GM18858 (cell line): ENCODE results near the gene GALNT14.

Source experiments
- ATAC-seq: cut with Tn5 transposase; IDR thresholded peaks from one replicate; pipeline ENCODE4 v1.9.1; 2021; ENCODE audit not compliant: unreplicated experiment

The GALNT14 gene

DNA sequence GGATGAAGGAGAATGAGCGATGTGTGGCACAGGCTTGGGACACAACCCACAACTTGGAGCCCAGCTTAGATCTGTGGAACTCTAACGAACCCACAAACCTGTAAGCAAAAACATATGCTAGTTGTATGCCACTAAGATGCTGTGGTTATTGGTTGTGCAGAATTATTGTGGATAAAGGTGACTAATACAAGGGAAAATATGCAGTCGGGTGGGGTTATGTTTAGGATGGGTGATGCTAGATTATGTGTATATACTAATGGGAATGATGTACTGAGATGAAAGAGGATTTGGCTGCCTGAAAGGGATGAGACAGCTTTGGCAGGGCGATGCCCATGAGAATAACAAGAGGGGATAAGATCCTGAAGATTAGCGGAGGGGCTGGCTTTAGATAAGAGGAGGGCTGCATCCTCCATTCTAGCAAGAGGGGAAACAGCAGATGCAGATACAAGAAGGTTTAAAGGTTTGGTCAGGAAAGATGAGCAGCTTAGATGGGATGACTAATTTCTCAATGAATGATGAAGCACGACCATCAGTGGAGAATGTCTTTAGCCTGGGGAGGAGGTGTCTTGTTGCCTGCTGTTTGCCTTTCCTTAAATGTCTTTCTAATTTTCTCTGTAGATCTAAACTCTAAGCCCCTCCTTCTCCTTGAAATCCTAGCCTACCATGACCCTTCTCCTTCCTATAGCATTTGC lies 49.6 kb downstream of the GALNT14 start:
- ATAC-seq: no peak

DNA sequence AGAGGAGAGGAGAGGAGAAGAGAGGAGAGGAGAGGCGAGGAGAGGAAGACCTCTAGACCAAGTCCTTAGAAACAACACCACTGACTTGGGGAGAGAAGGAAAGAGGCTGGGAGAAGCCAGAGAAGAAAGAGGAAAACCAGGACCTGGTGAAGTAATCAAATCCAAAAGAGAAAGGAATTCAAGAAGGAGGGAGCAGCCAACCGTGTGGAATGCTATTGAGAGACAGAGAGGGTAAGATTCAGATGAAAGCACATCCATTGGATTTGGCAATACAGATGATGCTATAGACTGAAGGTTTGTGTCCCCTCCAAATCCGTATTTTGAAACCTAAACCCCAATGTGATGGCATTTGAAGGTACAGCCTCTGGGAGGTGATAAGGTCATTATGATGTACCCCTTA lies 50.7 kb downstream of the GALNT14 start:
- ATAC-seq: no peak

DNA sequence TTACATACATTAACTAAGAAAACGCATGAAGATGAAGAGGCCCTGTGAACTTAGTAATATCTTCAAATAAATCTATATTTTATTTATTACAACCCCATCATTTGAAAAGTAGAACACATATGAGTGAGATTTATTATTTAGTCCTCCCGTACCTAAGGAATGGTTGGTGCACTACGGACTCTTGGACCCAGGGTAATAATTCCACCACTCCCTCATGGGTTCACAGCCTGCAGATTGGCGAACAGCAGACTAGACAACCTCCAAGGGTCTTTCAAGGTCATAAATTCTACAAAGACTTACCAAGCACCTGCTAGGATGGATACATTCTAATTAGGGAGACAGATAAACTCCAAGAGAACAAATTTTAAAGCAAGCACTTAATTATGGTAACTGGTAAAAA lies 51.6 kb downstream of the GALNT14 start:
- no peak for ATAC-seq

DNA sequence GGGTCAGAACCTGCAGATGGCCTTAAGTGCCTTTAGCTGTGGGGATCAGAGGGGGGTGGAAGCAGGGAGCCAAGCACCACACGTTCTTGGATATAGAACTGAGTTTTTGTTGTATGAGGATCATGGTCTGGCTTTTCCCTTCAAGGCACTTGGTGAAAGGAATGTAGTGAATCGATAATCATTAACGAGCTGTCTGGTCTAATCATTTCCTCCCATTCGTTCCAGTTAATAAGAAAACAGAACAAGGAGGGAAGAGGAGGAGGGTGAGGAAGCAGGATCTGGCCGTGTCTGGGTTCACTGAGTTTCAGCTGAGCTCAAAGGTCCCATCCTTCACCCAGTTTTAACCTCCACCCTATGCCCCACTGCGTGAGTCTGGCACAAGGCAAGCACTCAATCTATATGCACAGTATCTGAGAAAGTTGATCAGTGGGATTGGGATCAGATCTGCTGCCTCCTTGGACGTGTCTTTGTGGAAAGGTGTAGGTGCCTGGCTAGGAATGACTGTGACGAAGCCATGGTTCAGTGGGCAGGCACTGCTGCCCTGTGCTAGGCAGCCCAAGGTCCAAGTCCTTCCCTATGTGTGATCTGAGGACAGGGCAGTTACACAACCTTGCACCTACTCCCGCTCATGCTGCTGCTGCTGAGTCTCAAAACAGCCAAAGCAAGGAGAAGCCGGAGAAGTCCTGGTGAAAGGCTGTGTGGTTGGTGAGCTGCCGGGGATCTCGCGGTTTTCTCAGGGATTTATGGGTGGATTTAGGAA lies 54.8 kb downstream of the GALNT14 start:
- no peak for ATAC-seq

DNA sequence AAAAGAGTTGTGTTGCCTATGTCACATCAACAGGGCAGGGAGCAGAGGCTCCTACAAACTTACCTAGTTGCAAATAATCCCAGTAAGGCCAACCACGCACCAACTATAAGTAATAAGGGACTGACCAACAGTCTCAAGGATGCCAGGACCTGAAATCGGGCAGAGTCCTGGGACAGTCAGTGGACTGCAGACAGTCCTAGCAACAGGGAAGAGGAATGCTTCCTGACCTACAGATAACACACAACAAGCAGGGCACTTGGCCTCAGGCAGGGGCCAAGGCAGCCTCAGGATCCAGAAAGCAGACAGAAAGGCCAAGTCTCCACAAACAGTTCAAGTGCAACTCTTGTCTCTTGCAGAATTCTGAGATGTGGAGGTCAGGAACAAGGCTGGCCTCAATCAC lies 56.2 kb downstream of the GALNT14 start:
- ATAC-seq: no peak

DNA sequence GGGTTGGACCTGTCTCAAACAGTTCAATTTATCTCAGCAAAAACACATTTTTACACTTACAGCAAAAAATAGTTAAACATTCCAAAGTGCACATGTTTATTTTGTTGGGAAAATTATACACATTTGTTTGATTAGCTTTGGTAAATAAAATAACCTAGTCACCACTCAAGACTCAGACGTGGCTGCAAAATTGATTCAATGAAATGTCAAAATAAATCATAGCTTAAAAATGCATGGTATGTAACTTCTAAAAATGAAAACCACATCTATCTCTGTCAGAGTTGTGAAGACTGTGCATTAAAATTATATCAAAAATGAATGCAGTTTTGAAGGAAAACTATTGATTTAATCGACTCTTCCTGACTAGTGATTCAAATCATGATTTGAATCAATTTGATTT lies 56.7 kb downstream of the GALNT14 start:
- ATAC-seq: no peak

DNA sequence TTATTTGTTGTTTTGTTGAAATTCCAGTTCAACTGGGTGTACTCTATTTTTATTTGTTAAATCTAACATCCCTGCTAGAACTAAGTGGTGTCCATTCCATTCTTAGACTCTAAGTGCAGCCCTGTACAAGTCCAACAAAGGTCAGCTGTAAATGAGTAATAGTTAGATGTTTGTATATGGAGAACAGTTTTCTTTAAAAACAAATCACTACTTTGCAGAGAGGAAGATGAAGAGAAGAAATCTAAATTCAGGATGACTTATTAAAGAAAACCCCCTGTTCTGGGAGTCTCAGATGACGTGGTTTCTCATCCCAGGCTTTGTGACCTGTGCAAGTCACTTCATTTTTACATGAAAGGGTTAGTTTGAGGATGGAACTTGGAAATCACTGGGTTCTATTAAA lies 57.9 kb downstream of the GALNT14 start:
- no peak for ATAC-seq

DNA sequence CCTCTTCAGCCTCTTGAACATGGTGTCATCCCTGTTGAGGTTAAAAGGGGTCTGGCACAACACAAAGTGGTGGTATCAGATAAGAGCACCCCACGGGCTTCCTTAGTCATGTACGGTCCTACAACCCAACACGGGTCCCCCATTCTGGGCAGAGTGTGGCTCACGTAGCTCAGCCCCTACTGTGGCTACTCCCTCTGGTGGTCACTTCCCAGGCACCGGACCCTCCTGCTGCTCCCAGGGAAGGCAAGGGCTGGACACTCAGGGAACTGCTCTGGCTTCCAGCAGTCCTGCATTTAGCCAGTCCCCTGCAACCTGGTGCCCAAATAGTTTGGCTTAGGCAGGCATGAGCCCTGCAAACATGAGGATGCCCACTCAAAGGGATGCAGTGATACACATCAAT lies 58.6 kb downstream of the GALNT14 start:
- no peak for ATAC-seq

DNA sequence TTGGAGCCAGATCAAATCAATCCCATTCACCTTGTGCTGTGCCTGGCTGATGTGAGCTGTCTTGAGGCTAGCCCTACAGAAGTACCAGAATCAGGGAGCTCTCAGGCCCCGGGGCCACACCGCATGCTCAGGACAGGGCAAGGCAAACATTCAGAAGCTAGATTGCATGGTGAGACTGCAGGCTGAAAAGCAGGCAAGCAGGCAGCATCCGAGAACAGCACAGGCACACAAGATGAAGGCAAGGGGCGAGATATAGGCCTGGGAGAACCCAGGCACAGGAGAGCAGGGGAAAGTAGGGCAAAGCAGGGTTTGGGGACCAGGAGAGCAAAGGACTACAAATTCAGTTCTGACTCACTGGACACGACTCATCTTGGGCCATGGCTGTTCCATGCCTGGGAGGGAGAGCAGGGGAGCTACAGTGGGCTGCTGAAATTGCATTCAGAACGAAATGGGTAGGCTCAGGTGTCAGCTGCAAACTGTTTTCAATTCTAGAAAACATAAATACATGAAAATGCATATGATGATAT lies 59.6 kb downstream of the GALNT14 start:
- ATAC-seq: no peak

DNA sequence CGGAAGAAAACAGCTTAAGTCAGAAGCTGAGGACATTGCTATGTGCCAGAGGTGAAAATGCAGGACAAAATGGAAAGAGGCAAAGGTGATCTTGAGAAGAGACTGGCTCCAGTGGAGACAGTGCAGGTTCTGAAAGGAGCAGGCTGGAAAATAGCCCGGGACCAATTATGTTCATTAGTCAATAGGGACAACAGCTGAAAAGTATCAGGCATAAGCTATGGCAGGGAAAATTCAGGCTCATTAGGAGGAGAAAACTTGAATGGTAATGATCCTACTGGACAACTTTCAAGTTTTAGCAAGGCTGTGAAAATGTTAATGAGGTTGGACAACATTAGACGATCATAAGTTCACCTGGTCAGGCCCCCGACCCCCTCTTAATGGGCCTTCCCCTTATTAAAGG lies 60.2 kb downstream of the GALNT14 start:
- no peak for ATAC-seq

DNA sequence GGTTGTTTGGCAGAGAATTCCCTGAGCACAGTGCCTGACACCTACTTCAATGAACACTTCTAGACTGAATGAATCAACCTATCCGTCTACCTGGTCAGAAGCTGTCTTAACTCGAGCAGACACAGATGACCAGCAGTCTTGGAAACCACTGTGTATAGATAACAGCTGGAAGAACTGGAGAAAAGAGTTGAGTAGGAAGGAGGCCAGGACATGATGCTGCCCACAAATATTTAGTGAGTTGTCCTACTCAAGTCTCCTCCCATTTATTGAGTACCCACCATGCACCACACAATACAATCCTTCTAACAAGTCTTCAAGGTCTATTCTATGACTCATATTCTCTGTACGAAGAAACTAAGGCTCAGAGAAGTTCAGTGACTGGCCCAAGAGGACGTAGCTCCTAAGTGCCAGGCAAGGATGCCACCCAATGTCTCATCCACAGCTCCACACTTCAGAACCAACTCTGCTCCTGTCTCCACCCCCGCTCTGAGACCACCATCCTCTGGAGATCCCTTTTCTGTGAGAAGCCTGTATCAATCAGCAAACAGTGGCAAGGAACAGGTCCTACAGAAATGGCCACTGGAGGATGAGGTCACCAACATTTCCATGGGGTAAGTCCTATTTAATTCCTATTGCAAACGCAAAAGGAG lies 62.2 kb downstream of the GALNT14 start:
- no peak for ATAC-seq

DNA sequence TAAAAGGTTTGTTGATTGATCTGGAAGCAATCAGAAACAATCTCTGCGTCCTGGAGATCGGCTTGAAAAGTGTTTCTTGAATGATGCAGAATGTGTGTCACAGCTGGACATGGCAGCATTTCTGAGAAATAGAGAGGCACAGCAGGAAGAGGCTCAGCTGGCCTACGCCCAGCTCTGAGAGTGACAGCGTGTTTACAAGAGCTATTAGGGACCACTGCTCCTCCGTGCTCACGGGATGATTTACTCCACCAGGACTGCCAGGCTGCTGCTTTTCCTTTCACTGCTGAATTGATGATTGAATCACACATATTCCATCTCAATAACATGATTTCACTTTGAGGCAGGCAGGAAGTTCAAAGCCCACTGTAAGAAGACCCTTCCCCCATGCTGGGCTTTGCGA lies 62.8 kb downstream of the GALNT14 start:
- ATAC-seq: no peak

DNA sequence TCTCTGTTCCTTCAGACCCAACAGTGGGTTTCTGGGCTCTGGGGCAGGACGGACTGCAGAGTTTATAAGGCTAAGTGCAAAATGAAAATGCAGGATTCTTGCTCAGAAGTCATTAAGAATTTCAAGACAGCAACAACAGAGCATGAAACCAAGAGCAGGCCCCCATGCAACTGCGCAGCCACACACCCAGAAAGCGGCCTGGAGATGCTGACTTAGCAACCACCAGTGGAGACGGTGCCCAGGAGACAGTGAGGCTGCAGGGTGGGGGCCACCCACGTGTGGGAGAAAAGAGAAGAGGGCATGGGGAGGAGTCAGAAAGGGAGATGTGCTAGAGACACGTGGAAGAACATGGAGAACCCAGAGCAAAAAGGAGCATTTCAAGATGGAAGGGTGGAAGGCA lies 66.5 kb downstream of the GALNT14 start:
- ATAC-seq: no peak

DNA sequence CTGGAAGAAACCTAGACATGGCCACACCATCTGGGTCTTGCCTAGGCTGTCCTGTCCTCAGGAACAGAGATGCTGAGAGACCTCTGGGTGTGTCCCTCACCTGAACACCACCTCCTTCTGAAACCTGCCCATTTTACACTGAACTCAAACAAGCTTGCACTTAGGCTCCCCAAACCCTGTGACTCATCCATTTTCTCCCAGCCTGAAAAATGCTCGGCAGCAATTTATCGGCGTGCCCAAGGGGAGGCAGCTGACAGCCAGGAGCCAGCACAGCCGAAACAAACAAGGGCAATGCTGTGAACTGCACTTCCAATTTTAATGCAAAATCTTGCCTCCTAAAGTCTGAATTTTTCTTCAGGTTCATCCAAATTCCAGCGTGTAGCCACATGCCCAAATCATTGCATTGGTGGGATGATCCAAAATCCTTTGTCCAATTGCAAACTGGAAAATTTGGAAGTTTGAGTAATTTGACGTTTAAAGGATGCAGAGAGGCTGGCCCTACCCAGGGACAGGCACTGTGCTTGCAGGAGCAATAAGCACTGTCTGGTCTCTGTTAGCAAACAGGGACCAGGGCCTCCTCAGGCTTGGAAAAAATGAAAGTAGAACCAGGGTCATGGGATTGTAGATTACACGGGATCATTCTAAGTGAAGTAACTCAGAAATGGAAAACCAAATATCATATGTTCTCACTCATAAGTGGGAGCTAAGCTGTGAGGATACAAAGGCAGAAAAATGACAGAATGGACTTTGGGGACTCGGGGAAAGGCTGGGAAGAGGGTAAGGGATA lies 67.7 kb downstream of the GALNT14 start:
- no peak for ATAC-seq

DNA sequence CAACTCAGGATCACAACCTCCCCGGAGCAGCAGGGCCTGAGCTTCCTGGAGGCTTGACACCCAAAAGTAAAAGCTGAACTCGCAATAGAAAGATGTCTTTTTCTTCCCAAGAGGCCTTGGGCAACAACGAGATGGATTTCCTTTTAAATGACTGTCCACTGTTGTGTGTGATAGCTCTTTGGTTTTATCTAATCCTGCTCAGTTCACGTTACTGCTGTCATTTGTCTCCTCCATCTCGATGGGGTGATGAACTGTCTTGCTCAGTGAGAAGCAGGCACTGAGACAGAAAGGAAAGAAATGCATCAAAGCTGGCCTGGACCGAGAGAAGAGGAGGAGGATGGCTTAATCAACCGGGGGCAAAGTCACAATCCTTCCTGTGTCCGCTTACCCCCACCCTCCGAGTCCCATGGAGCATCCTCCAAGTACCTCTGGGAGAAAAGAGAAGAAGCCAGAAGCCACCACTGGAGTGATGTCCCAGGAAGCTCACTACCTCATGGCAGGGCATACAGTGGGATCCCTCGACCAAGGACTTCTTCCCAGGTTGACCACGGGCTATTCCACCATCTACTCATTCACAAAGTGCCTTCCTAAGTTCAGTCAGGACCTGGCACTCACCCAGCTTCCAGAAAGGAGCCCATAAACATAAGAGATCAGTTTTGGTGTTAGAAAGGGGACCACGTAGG lies 68.5 kb downstream of the GALNT14 start:
- ATAC-seq: no peak

DNA sequence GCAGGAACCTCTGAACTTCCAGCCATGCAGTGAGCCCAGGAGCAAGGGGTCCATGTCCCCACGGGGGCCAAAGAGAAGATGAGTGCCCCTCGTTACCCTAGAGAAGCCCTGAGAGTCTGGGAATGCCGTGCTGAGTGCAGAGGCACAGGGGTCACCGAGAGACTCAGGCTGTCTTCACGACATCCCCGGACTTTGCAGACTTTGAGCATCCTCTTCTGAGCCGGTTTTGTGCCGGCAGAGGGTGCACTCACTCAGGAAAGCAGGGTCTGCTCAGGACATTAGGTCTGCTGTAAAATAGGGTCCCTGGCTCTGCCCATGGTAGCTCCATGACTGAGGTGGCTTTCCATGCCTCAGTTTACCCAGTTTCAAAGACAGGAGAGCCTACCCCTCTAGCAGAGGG lies 71.0 kb downstream of the GALNT14 start:
- no peak for ATAC-seq

DNA sequence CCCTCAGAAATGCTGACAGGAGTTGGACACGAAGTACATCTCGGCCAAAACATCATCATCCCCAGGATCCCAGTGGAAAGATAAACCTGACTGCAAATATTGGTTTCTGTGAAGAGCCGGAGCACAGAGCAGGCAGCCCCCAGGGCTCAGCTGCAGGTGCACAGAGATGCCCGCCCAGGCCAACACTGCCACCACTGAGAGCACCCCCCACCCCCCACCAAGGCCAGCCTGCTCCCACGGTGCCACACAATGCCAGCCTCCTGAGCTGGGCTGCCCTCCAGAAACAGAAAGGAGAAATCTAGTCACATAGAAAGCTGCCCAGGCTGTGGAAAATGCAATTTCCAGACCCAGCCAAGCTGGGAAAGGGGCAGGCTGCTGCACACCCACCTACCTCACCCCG lies 71.7 kb downstream of the GALNT14 start:
- ATAC-seq: no peak

DNA sequence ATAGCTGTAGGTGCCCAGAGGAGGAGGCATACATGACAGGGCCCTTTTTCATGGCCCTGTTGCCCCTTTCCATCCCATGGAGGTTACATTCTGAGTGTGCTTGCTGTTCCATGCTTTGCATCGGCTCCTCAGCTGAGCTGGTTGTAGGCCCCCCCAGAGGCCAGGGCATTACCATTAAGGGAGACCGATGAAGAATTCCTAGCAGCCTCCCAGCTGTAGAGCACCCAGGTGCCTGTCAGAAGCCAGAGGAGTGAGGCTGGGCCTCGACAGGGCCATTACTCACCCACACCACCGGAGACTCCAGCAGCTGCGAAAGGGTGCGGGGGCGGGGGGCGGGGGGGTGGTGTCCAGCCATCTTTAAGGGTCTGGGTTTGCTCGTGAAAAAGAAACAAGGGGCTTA lies 72.2 kb downstream of the GALNT14 start:
- ATAC-seq: no peak

DNA sequence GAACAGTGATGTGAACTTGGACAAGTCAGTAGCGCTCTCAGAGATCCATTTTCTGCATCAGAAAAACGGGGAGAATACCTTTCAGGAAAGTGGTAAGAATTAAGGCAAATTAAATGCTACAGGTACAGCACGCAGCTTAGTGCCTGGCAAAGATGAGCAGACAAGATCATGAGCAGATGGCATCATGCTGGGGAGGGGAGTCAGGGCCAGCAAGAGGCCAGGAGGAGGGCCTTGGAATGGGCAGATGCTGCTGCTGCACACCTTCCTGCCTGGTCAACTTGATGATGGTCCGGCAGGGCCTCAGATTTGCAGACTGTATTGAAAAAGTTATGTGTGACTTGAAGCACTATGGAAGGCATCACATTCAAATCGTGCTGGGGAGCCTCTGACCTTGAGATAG lies 72.9 kb downstream of the GALNT14 start:
- ATAC-seq: no peak

DNA sequence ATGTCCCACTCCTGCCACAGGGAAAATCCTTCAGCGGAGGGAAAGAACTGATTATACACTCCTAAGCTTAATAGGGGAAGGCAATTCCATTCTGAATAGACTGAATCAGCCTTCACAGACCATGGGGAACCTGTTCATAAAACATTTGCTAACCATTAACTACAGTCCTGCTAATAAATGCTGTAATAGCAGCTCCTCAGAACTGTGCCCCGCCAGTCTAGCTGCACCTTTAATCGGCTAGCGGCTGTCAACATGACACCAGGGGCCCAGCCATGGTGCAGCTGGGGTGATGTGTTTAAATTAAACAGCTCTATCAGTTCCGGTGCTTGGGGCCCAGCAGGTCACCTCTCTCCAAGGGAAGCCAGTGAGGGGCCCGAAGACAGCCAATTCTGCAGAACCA lies 77.8 kb downstream of the GALNT14 start:
- ATAC-seq: no peak
